Activated CD8-positive, alpha-beta T cell treated with anti-CD3 and anti-CD28 coated beads for 36 hours (primary cell): Measurements from ENCODE around the gene ZNF22. TPM values are rescaled to one million over a fixed set of nuclear protein-coding genes. Genes with fewer than 3 reads are reported as not detected.

Experiments
- ATAC-seq: fragments of 200-7000 bp; cut with Tn5 transposase; one replicate; pipeline ENCODE4 v1.10.0; 2021; ENCODE audit warnings: mild to moderate bottlenecking, moderate library complexity
- CTCF ChIA-PET: fragments of 350-600 bp; sonication (Branson Sonifier 250); formaldehyde crosslinking; loops from one replicate; lab custom pipeline; 2021; ENCODE audit warnings: antibody characterized with exemption; lab: Charles Lee
- POLR2A ChIA-PET: fragments of 350-600 bp; sonication (Branson Sonifier 250); formaldehyde crosslinking; loops from one replicate; lab custom pipeline; 2021; ENCODE audit warnings: antibody characterized with exemption; lab: Charles Lee
- DNase-seq: peaks from one replicate; pipeline ENCODE4 v3.0.0-alpha.2; 2020
- H3K27ac Mint-ChIP-seq: one replicate; pipeline ENCODE4 v1.8.0; 2021; ENCODE audit warnings: mild to moderate bottlenecking, mixed read lengths
- H3K27me3 Mint-ChIP-seq: one replicate; pipeline ENCODE4 v1.8.0; 2021; ENCODE audit warnings: mixed read lengths
- H3K36me3 Mint-ChIP-seq: one replicate; pipeline ENCODE4 v1.8.0; 2021; ENCODE audit warnings: low read depth, mixed read lengths
- H3K4me1 Mint-ChIP-seq: one replicate; pipeline ENCODE4 v1.8.0; 2021; ENCODE audit warnings: low read depth, mixed read lengths
- H3K4me3 Mint-ChIP-seq: one replicate; pipeline ENCODE4 v1.8.0; 2021; ENCODE audit warnings: mild to moderate bottlenecking, moderate library complexity, mixed read lengths
- H3K9me3 Mint-ChIP-seq: one replicate; pipeline ENCODE4 v1.8.0; 2021; ENCODE audit warnings: mixed read lengths
- intact Hi-C: fragments of 100-400 bp; cut with micrococcal nuclease; formaldehyde crosslinking; loops from one replicate; pipeline ENCODE4 v1.10.0; 2022
- total RNA-seq, 2 experiments: library from RNA; stranded (reverse); gene quantifications; one replicate each; pipeline ENCODE4 v1.2.3, GENCODE V29; 2021
- TF ChIP-seq, protein P1 (sequence below): fragments of 200-600 bp; IDR thresholded peaks from one replicate; pipeline ENCODE4 v1.8.0; 2022; ENCODE audit warnings: antibody characterized with exemption, mild to moderate bottlenecking

The ZNF22 gene
- total RNA-seq, 2 experiments from 2014 or later = 34.4 to 37.6 TPM

DNA sequence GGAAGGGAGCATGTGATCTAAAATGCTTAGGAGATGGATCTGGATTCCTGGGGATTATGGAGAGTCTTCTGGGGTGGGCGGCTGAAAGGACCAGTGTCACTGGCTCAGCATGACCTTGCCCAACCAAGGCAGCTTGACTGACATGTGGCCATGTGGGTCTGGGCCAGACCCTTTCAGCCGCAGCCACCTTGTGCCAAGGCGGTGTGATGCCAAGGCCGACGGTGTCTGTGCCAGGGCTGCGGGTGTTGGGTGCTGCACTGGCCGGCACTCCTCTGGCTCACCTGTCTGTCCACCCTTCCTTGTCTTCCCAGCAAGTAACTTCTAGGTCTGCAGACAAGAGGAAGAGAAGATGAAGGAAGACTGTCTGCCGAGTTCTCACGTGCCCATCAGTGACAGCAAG lies 30.9 kb upstream of the ZNF22 start:
- ChIA-PET POLR2A (no interaction called here), CTCF (interaction anchor here (1.5 to 2.9 kb wide), 2 partner anchors 31 to 37 kb away, joined by 3 to 10 read pairs; no protein-coding TSS in a partner anchor)
- no peaks in the 10 kb centered on the region for H3K36me3 Mint-ChIP-seq
- no peaks in the 10 kb centered on the region for H3K27me3 Mint-ChIP-seq
- H3K27ac Mint-ChIP-seq = no peak overlapping the region
- ATAC-seq (no peak), DNase-seq (no peak)
- peaks cover 54% of the 10 kb centered on the region for H3K4me1 Mint-ChIP-seq
- H3K9me3 Mint-ChIP-seq = no peaks in the 10 kb centered on the region
- no peak overlapping the region for H3K4me3 Mint-ChIP-seq
- intact Hi-C loops = no loop called here
- TF ChIP-seq, protein P1, sequence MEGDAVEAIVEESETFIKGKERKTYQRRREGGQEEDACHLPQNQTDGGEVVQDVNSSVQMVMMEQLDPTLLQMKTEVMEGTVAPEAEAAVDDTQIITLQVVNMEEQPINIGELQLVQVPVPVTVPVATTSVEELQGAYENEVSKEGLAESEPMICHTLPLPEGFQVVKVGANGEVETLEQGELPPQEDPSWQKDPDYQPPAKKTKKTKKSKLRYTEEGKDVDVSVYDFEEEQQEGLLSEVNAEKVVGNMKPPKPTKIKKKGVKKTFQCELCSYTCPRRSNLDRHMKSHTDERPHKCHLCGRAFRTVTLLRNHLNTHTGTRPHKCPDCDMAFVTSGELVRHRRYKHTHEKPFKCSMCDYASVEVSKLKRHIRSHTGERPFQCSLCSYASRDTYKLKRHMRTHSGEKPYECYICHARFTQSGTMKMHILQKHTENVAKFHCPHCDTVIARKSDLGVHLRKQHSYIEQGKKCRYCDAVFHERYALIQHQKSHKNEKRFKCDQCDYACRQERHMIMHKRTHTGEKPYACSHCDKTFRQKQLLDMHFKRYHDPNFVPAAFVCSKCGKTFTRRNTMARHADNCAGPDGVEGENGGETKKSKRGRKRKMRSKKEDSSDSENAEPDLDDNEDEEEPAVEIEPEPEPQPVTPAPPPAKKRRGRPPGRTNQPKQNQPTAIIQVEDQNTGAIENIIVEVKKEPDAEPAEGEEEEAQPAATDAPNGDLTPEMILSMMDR = no peak

- intact Hi-C loops = no loop called here
- DNase-seq = no peak
- Mint-ChIP-seq H3K4me1 (peaks cover 49% of the 10 kb centered on the region), H3K4me3 (no peak overlapping the region), H3K27ac (no peak overlapping the region), H3K36me3 (no peaks in the 10 kb centered on the region), H3K27me3 (no peaks in the 10 kb centered on the region), H3K9me3 (no peaks in the 10 kb centered on the region)
- ChIA-PET CTCF (interaction anchor here (1.5 kb wide), 1 partner anchor 30 kb away, joined by 3 read pairs; no protein-coding TSS in a partner anchor), POLR2A (no interaction called here)
- ATAC-seq = no peak
- TF ChIP-seq, protein P1 = no peak
These were observed 29.8 kb upstream of the ZNF22 start for GRCh38 chr10:44970812-44971395.

DNA sequence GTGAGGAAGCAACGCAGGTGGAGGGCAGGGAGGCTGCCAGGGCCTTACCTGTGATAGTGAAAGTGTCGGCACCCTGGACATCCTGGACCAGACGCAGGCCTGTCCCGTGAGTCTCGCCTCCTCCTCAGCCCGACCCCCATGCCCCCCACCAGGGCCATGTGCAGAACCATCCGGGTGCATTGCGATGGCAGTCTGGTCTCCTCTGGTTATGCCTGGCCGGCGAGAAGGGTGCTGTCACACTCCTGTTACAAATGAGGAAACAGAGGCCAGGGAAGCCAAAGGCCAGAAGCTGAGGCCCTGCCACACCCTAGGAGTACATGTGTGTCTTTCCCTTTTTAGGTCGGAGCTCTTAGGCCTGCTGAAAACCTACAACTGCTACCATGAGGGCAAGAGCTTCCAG lies 29.3 kb upstream of the ZNF22 start:
- TF ChIP-seq, protein P1 = no peak
- H3K27ac Mint-ChIP-seq = no peak overlapping the region
- intact Hi-C loops = no loop called here
- no peaks in the 10 kb centered on the region for H3K9me3 Mint-ChIP-seq
- no peaks in the 10 kb centered on the region for H3K27me3 Mint-ChIP-seq
- H3K36me3 Mint-ChIP-seq = no peaks in the 10 kb centered on the region
- DNase-seq (no peak), ATAC-seq (no peak)
- CTCF ChIA-PET = no interaction called here
- POLR2A ChIA-PET = no interaction called here
- H3K4me3 Mint-ChIP-seq = no peak overlapping the region
- peaks cover 45% of the 10 kb centered on the region for H3K4me1 Mint-ChIP-seq

DNA sequence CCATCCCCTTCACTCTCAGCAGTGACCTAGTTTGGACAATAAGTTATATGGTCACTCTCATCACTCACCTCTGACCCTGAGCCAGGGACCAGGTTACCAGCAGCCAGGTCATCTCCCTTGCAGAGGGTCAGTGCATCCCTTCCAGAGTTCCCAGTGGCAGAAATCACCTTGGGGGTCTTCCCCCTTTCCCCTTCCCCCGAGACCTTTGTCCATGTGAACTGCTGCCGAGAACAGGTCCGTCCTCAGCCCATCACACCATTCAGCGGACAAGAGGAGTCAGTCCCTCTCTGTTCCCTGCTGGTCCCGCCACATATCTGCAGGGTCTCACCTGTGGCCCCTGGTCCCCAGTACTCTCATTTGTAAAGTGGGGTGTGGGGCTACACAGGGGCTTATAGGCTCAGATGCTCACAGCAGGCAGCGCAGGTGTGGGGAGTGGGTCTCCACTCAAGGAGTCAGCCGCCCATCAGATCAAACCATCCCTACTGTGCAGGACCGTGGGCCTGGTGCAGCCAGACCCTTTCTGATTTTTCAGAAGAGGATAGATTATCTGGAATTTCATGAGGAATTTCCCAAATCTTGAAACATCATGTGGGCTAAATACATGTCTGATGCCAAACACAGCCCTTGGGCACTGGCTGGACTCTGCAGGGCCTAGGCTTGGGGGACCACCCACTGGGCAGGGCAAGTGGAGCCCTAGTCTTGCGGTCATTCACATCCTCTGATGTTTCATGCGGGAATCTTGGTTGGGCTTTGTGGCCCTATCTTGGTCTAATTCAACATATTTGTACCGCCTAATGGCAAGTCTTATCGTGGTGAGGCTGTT lies 28.6 kb upstream of the ZNF22 start:
- CTCF ChIA-PET = interaction anchor here (1.1 to 2.4 kb wide), 3 partner anchors 8 to 40 kb away, joined by 3 to 24 read pairs (median 4); no protein-coding TSS in a partner anchor
- ATAC-seq = no peak
- Mint-ChIP-seq H3K4me1 (peaks cover 42% of the 10 kb centered on the region), H3K27me3 (no peaks in the 10 kb centered on the region), H3K36me3 (no peaks in the 10 kb centered on the region), H3K27ac (no peak overlapping the region), H3K4me3 (no peak overlapping the region), H3K9me3 (no peaks in the 10 kb centered on the region)
- POLR2A ChIA-PET = no interaction called here
- DNase-seq = no peak
- TF ChIP-seq, protein P1 = no peak
- intact Hi-C loops = no loop called here

DNA sequence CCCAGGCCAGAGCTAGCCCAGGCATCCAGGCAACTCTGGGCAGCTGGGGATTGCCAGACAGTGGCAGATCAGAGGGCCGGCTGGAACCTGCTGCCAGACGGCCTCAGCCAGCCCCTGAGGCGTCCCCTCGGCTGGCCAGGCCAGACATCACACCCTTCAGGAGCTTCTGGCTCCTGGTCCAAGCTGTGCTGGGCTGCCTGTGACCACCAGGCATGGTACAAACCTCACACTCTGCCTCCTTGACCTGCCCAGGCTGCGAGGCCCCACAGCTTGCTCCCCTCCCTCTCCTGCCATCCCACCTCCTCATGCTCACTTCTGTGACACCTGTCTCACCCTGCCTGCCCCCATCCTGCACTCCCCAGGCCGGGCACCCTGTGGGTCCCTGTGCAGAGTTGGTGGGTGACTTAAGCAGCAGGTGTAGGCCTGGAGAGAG lies 27.8 kb upstream of the ZNF22 start:
- Mint-ChIP-seq H3K4me3 (no peak overlapping the region), H3K27ac (no peak overlapping the region), H3K9me3 (no peaks in the 10 kb centered on the region), H3K27me3 (no peaks in the 10 kb centered on the region), H3K36me3 (no peaks in the 10 kb centered on the region), H3K4me1 (peaks cover 35% of the 10 kb centered on the region)
- TF ChIP-seq, protein P1 = no peak
- ATAC-seq (no peak), DNase-seq (no peak)
- intact Hi-C loops = no loop called here
- POLR2A ChIA-PET = no interaction called here
- CTCF ChIA-PET = interaction anchor here (1.1 to 2.4 kb wide), 4 partner anchors 8 to 40 kb away, joined by 3 to 24 read pairs (median 4); no protein-coding TSS in a partner anchor
